GM12873 (cell line): ENCODE data around the gene KLF18.

ENCODE experiments used
- CTCF ChIP-seq: IDR thresholded peaks from 2 replicates; pipeline ENCODE4 v1.5.1; 2012; ENCODE audit warnings: low read depth, mild to moderate bottlenecking, moderate library complexity, low read length, control low read depth; ENCODE audit not compliant: insufficient read depth; ENCODE audit errors: missing control alignments

KLF18 gene

DNA sequence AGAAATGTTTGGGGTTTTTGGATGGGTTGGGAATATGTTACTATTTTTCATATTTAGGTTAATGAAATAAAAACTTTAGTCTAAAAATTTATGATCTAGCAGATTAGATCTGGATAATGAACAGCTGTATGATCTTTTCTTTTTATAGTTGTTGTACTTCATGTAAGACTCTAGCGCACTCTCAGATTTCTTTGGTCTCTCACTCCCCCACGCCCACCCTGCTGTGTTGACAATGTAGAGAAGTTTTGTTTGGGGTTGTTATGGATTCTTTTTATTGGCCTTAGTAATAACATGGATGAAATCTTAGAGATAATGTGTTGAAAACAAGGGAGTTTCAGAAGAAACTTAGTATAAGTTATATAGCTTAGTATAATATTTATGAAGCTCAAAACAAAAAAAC lies 5.5 kb downstream of the KLF18 start:
- no peak for TF ChIP-seq CTCF

DNA sequence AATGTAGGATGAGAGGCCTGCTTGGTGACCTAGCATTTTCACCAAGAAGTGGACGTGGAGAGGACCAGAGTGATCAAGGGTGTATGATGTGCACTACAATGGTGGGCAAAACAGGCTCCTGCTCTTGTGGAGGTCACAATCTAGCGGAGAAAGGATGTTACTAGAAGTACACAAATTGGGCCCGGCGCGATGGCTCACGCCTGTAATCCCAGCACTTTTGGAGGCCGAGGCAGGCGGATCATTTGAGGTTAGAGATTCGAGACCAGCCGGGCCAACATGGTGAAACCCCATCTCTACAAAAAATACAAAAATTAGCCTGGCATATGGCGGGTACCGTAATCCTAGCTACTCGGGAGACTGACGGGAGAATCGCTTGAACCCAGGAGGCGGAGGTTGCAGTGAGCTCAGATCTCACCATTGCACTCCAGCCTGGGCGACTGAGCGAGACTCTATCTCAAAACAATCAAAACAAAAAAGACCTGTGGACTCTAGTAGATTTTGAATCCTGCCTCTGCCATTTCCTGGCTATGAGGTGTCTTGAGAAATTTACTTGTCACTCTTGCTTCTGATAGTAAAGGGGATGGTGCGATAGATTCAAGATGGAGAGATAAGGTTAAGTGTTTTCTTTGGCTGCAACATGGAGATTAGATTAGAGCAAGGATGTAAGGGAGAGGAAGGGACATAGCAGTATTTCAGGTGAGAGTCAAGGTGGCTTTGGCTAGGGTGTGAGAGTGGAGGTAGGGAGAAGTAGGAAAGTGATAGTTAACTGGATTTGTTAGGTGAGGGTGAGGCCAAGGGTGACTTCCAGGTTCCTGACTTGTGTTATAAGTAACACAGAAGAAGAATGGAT lies 7.1 kb downstream of the KLF18 start:
- no peak for TF ChIP-seq CTCF

- TF ChIP-seq CTCF: no peak
Measured at GRCh38 chr1:44131411-44131810, 10.0 kb downstream of the KLF18 start.

- TF ChIP-seq CTCF: no peak
Measured at GRCh38 chr1:44129616-44130500, 11.6 kb downstream of the KLF18 start.

- TF ChIP-seq CTCF: no peak
Measured at GRCh38 chr1:44120398-44120949, 21.0 kb downstream of the KLF18 start.

DNA sequence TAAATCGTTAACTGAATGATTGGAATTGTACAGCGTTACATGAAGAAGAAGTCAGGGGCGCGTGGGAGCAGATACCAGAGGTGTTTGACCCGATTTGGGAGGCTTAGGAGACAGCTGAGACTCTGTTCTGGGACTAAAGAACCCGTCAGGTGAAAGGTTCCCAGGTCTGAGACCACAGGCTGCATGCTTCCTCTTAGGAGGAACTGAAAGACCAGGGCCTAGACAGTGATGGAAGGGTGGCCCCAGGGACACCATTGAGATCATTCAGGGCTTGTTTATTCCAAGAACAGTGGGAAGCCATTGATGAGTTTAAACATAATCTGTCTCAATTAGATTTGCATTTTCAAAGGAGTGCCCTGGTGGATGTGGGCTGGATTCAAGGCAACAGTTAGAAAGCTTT lies 21.9 kb downstream of the KLF18 start:
- no peak for TF ChIP-seq CTCF

- no peak for TF ChIP-seq CTCF
Measured at GRCh38 chr1:44118682-44119081, 22.7 kb downstream of the KLF18 start, which contains the start of gene KLF17. Gene KLF17, plus strand, starts transcription at chr1:44118821. Its CDS starts 87 bp downstream, at chr1:44118908.
